ENCODE data around the gene AIP.
"Not testable (repeated sequence)": the region's sequence is repeated elsewhere in the genome, so short reads cannot be mapped to it uniquely, and the experiment has no call there.

The AIP gene

GRCh38 chr11:67464411-67465188 is 18.2 kb upstream of the AIP start (continued):
- TF ChIP-seq ZNF223 (tag by site-specific recombination; IDR thresholded peaks at IDR 0.05) (no peak), REPIN1 (tag by site-specific recombination; IDR thresholded peaks at IDR 0.05; ENCODE audit: low read depth) (no peak), ZNF175 (tag by site-specific recombination; IDR thresholded peaks at IDR 0.05) (no peak)

- CTCF ChIA-PET: interaction anchor here (0.5 to 1.7 kb wide), 8 partner anchors 15 to 203 kb away, joined by 3 to 7 read pairs (median 4); partner anchors contain the start of gene PPP1CA
- POLR2A ChIA-PET: interaction anchor here (0.6 to 1.6 kb wide), 11 partner anchors 18 to 725 kb away, joined by 3 to 9 read pairs (median 4); partner anchors contain the start of genes AIP, PPP1CA and RAD9A
Observed at GRCh38 chr11:67465189-67465510, 17.7 kb upstream of the AIP start.

GRCh38 chr11:67465530-67465929 is 17.3 kb upstream of the AIP start:
- not testable (repeated sequence) for H3K9me3 ChIP-seq (ENCODE audit: control insufficient read depth, insufficient read depth, low read depth, low read length); H3K27ac ChIP-seq (ENCODE audit: extremely low read depth, low read depth, low read length); H3K4me1 ChIP-seq (ENCODE audit: control insufficient read depth, insufficient read depth, low read length); H3K36me3 ChIP-seq (ENCODE audit: control insufficient read depth in 2 of 2, insufficient read depth in 1 of 2, low read length in 2 of 2)
- TF ChIP-seq ZNF121 (tag by site-specific recombination; IDR thresholded peaks at IDR 0.05) (peak; percentile 55; the same call in 1 of the 2 replicates), SP7 (tag by site-specific recombination; IDR thresholded peaks at IDR 0.05) (0 out of 2 replicates have a peak, but pooled peaks have one; percentile 35), ZNF629 (tag by site-specific recombination; IDR thresholded peaks at IDR 0.05) (0 out of 2 replicates have a peak, but pooled peaks have one; percentile 20), ZNF362 (tag by site-specific recombination; IDR thresholded peaks at IDR 0.05) (0 out of 2 replicates have a peak, but pooled peaks have one; percentile 48), ZNF24 (tag by site-specific recombination; IDR thresholded peaks at IDR 0.05) (peak; percentile 31; the same call in 1 of the 2 replicates)
- CTCF ChIA-PET: interaction anchor here (0.5 to 1.7 kb wide), 6 partner anchors 23 to 203 kb away, joined by 3 to 7 read pairs (median 4); partner anchors contain the start of gene PPP1CA
- POLR2A ChIA-PET: interaction anchor here (0.6 to 1.6 kb wide), 10 partner anchors 21 to 724 kb away, joined by 3 to 9 read pairs (median 4); partner anchors contain the start of genes PPP1CA and RAD9A
- peak overlapping the region; percentile 74 for H3K4me3 ChIP-seq (ENCODE audit: low read depth, low read length)

More at GRCh38 chr11:67465189-67465510, 17.7 kb upstream of the AIP start:
- Histone ChIP-seq H3K36me3 (ENCODE audit: control insufficient read depth in 2 of 2, insufficient read depth in 1 of 2, low read length in 2 of 2) (no peaks in the 10 kb centered on the region), H3K4me1 (ENCODE audit: control insufficient read depth, insufficient read depth, low read length) (no peaks in the 10 kb centered on the region; the same call in 1 of the 2 replicates), H3K4me3 (ENCODE audit: low read depth, low read length) (peak overlapping the region; percentile 74), H3K9me3 (ENCODE audit: control insufficient read depth, insufficient read depth, low read depth, low read length) (no peaks in the 10 kb centered on the region), H3K27ac (ENCODE audit: extremely low read depth, low read depth, low read length) (peak overlapping the region; percentile 61; the same call in 1 of the 2 replicates)
- TF ChIP-seq GLIS2 (tag by site-specific recombination; IDR thresholded peaks at IDR 0.05): 0 out of 2 replicates have a peak, but pooled peaks have one; percentile 65
- TF ChIP-seq ZNF600 (tag by site-specific recombination; IDR thresholded peaks at IDR 0.05): no peak
- no peak for TF ChIP-seq ZNF114 (tag by site-specific recombination; IDR thresholded peaks at IDR 0.05)

- no peak for TF ChIP-seq ZNF623 (tag by site-specific recombination; IDR thresholded peaks at IDR 0.05)
- no peak for TF ChIP-seq ZNF174 (tag by site-specific recombination; IDR thresholded peaks at IDR 0.05)
- TF ChIP-seq ZNF311 (tag by site-specific recombination; IDR thresholded peaks at IDR 0.05; ENCODE audit: borderline replicate concordance): no peak
- no peak for TF ChIP-seq ZNF529 (tag by site-specific recombination; IDR thresholded peaks at IDR 0.05; ENCODE audit: insufficient replicate concordance)
- no peak for TF ChIP-seq SP3 (tag by site-specific recombination; IDR thresholded peaks at IDR 0.05)
- TF ChIP-seq ZBTB8A (tag by site-specific recombination; IDR thresholded peaks at IDR 0.05): no peak
- no peak for TF ChIP-seq ZNF391 (tag by site-specific recombination; IDR thresholded peaks at IDR 0.05; ENCODE audit: borderline replicate concordance, low read depth)
- TF ChIP-seq ZNF354C (tag by site-specific recombination; IDR thresholded peaks at IDR 0.05; ENCODE audit: borderline replicate concordance, low read depth): no peak
- TF ChIP-seq ZNF571 (tag by site-specific recombination; IDR thresholded peaks at IDR 0.05): no peak
- TF ChIP-seq ZNF140 (tag by site-specific recombination; IDR thresholded peaks at IDR 0.05): no peak
- TF ChIP-seq ZNF473 (tag by site-specific recombination; IDR thresholded peaks at IDR 0.05): no peak
- no peak for TF ChIP-seq ZNF830 (tag by site-specific recombination; IDR thresholded peaks at IDR 0.05; ENCODE audit: low read depth)
- no peak for TF ChIP-seq OSR2 (tag by site-specific recombination; IDR thresholded peaks at IDR 0.05)
- TF ChIP-seq ZNF426 (tag by site-specific recombination; IDR thresholded peaks at IDR 0.05): no peak
- Histone ChIP-seq H3K27ac (ENCODE audit: extremely low read depth, low read depth, low read length) (no peak overlapping the region), H3K9me3 (ENCODE audit: control insufficient read depth, insufficient read depth, low read depth, low read length) (no peaks in the 10 kb centered on the region), H3K36me3 (ENCODE audit: control insufficient read depth in 2 of 2, insufficient read depth in 1 of 2, low read length in 2 of 2) (no peaks in the 10 kb centered on the region), H3K4me3 (ENCODE audit: low read depth, low read length) (no peak overlapping the region), H3K4me1 (ENCODE audit: control insufficient read depth, insufficient read depth, low read length) (no peaks in the 10 kb centered on the region; the same call in 1 of the 2 replicates)
- ChIA-PET CTCF (interaction anchor here (1.2 to 1.7 kb wide), 2 partner anchors 40 to 65 kb away, joined by 6 to 7 read pairs; partner anchors contain the start of gene PPP1CA), POLR2A (interaction anchor here (1.4 kb wide), 1 partner anchor 65 kb away, joined by 9 read pairs; the partner anchor contains the start of gene PPP1CA)
Observed at GRCh38 chr11:67466367-67466766, 16.5 kb upstream of the AIP start.

Data from HEK293 (cell line).